Esophagus muscularis mucosa (tissue), 4 donors: ENCODE results near the gene OR6C68.

Experiments used
- CTCF ChIP-seq, 3 experiments: fragments of 200-600 bp in 2 of 3; fragments of 450-650 bp in 1 of 3; sonication (generic) in 2 of 3; IDR thresholded peaks; one replicate each; pipeline ENCODE4 v1.5.1; 2017 to 2019; ENCODE audit warnings: antibody characterized with exemption in 3 of 3, mild to moderate bottlenecking in 2 of 3, moderate library complexity in 1 of 3
- EP300 ChIP-seq: sonication (generic); formaldehyde crosslinking; IDR thresholded peaks from one replicate; pipeline ENCODE4 v1.6.1; 2017; ENCODE audit warnings: antibody characterized with exemption
- POLR2A ChIP-seq: fragments of 450-650 bp; IDR thresholded peaks from one replicate; pipeline ENCODE4 v1.6.1; 2017; ENCODE audit warnings: antibody characterized with exemption, moderate library complexity, mild to moderate bottlenecking, low read depth

- TF ChIP-seq CTCF (IDR thresholded peaks at IDR 0.05): no peak
- no peak for TF ChIP-seq EP300
- no peak for TF ChIP-seq POLR2A
Measured at GRCh38 chr12:55516391-55516790, 24.2 kb downstream of the OR6C68 start.
